ENCODE measurements around the gene MPZ. TPM values are rescaled to one million over a fixed set of nuclear protein-coding genes. Genes with fewer than 3 reads are reported as not detected.
A peak's percentile ranks its signal among the peaks of the same experiment; 100 is the strongest.
"Not testable (repeated sequence)": the region's sequence is repeated elsewhere in the genome, so short reads cannot be mapped to it uniquely, and the experiment has no call there.

MPZ gene
- total RNA-seq, 1 donor from 2014 or later, result 2.6 TPM

DNA sequence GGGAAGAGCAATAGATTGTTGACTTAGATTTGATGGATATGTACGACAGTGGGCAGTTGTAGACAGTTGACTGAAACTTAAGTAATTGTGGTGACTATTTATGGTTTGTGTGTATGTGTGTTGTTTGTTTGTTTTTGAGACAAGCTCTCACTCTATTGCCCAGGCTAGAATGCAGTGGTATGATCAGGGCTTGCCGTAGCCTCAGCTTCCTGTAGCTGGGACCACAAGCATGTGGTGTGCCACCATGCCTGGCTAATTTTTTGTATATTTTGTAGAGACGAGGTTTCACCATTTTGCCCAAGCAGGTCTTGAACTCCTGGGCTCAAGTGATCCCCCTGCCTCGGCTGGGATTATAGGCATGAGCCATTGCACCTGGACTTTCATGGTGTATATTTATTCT is 14.3 kb upstream of the MPZ start:
- H3K36me3 Mint-ChIP-seq (ENCODE audit: low read depth, unreplicated experiment), result peaks cover 4% of the 10 kb centered on the region
- no peak overlapping the region for H3K4me3 Mint-ChIP-seq (ENCODE audit: unreplicated experiment)
- no peaks in the 10 kb centered on the region for H3K9me3 Mint-ChIP-seq (ENCODE audit: unreplicated experiment)
- no peak overlapping the region for H3K27ac Mint-ChIP-seq (ENCODE audit: unreplicated experiment)
- DNase-seq (ENCODE audit: low spot score), result no peak
- TF ChIP-seq, protein P1, sequence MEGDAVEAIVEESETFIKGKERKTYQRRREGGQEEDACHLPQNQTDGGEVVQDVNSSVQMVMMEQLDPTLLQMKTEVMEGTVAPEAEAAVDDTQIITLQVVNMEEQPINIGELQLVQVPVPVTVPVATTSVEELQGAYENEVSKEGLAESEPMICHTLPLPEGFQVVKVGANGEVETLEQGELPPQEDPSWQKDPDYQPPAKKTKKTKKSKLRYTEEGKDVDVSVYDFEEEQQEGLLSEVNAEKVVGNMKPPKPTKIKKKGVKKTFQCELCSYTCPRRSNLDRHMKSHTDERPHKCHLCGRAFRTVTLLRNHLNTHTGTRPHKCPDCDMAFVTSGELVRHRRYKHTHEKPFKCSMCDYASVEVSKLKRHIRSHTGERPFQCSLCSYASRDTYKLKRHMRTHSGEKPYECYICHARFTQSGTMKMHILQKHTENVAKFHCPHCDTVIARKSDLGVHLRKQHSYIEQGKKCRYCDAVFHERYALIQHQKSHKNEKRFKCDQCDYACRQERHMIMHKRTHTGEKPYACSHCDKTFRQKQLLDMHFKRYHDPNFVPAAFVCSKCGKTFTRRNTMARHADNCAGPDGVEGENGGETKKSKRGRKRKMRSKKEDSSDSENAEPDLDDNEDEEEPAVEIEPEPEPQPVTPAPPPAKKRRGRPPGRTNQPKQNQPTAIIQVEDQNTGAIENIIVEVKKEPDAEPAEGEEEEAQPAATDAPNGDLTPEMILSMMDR (IDR thresholded peaks at IDR 0.05; ENCODE audit: unreplicated experiment), result no peak
- no peaks in the 10 kb centered on the region for H3K27me3 Mint-ChIP-seq (ENCODE audit: unreplicated experiment)
- no peaks in the 10 kb centered on the region for H3K4me1 Mint-ChIP-seq (ENCODE audit: unreplicated experiment)

DNA sequence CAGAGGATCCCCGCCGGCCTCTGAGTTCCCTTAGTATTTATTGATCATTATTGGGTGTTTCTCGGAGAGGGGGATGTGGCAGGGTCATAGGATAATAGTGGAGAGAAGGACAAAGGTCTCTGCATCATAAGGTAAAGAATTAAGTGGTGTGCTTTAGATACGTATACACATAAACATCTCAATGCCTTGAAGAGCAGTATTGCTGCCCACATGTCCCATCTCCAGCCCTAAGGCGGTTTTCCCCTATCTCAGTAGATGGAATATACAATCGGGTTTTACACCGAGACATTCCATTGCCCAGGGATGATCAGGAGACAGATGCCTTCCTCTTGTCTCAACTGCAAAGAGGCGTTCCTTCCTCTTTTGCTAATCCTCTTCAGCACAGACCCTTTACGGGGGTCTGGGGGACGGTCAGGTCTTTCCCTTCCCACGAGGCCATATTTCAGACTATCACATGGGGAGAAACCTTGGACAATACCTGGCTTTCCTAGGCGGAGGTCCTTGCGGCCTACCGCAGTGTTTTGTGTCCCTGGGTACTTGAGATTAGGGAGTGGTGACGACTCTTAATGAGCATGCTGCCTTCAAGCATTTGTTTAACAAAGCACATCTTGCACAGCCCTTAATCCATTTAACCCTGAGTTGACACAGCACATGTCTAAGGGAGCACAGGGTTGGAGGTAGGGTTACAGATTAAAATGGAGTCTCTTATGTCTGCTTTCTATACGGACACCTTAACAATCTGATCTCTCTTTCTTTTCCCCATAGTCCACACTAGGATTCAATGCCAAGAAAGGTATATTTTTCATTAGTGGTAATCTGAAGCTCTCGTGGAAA is 6.3 kb upstream of the MPZ start:
- not testable (repeated sequence) for DNase-seq (ENCODE audit: low spot score); H3K27ac Mint-ChIP-seq (ENCODE audit: unreplicated experiment); H3K9me3 Mint-ChIP-seq (ENCODE audit: unreplicated experiment); H3K4me3 Mint-ChIP-seq (ENCODE audit: unreplicated experiment); H3K27me3 Mint-ChIP-seq (ENCODE audit: unreplicated experiment); H3K36me3 Mint-ChIP-seq (ENCODE audit: low read depth, unreplicated experiment)
- peaks cover 14% of the 10 kb centered on the region for H3K4me1 Mint-ChIP-seq (ENCODE audit: unreplicated experiment)

DNA sequence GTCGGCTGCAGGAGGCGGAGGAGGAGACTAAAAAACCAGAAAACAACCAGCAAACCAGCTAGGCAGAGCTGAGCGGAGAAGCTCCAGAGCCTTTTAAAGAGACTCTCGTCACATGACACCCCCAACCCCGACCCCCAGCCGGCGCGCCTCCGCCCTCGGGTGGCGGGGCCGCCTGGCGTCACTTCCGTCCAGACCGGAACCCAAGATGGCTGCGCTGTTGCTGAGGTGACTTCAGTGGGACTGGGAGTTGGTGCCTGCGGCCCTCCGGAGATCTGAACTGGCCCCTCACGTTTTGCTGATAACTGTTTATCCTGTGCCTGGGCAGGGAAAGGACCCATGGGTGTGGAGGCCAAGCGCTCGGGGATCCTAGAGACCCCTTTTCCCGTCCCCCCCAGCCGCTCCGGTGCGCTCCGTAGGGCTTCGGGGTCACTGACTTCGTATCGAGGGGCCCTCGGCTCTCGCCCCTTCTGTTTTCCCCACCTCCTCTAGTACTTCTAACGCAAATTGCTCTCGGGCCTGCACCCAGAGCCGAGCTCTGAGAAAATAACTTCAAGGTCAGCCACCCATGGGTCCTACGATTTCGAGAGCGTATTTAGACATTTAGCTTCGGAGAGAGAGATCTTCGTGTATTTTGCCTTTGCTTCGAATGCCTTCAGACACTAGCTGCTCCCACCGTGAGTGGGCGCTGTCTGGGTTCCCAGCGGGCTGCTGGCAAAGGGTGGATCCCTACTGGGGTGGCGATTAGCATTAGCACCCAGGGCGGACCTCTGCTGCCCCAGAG is 4.6 kb upstream of the MPZ start, which contains the start of gene SDHC:
Gene SDHC (plus strand): TSS at position 181 of the 781 bp plus-strand sequence. CDS start 25 bp downstream, at position 206.
- Mint-ChIP-seq H3K4me1 (ENCODE audit: unreplicated experiment) (peaks cover 14% of the 10 kb centered on the region), H3K4me3 (ENCODE audit: unreplicated experiment) (peak within 1 kb of the TSS; percentile 99), H3K27me3 (ENCODE audit: unreplicated experiment) (no peaks in the 10 kb centered on the region), H3K27ac (ENCODE audit: unreplicated experiment) (peak within 1 kb of the TSS; percentile 98), H3K36me3 (ENCODE audit: low read depth, unreplicated experiment) (no peaks in the 10 kb centered on the region), H3K9me3 (ENCODE audit: unreplicated experiment) (no peaks in the 10 kb centered on the region)
- TF ChIP-seq, protein P1 (IDR thresholded peaks at IDR 0.05; ENCODE audit: unreplicated experiment), result peak; percentile 33
- peak; percentile 91 for DNase-seq (ENCODE audit: low spot score)

DNA sequence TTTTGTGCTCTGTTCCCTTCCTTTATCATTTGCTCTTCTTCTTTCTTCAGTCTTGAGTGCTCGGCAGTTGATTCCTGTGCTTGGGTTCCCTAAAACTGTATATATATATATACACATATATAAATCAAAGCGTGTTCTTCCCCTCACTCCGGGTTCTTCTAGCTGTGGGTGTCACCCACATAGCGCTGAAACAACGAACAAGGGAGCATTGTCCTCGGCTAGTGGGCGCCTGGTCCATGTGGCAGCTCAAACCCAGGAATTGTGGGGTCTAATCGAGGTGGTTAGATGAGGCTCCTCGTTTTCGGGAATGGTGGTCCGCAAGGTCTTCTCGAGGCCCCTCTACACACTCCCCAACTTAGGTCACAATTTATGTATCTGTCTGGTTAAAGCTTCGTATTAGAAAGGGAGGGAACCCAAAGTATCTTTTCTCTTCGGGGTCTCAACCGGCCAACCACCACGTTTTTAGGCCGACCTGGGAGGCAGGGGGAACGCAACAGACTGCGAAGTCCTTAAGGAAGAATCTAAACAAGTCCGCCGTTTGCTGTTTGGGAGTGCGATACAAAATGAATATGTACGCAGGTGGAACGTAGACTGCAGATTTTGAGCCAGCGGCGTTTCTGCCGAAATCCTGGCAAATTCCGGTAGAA is 3.9 kb upstream of the MPZ start:
- Mint-ChIP-seq H3K36me3 (ENCODE audit: low read depth, unreplicated experiment) (no peaks in the 10 kb centered on the region), H3K9me3 (ENCODE audit: unreplicated experiment) (no peaks in the 10 kb centered on the region), H3K27ac (ENCODE audit: unreplicated experiment) (peak overlapping the region; percentile 98), H3K4me1 (ENCODE audit: unreplicated experiment) (peaks cover 14% of the 10 kb centered on the region), H3K4me3 (ENCODE audit: unreplicated experiment) (peak overlapping the region; percentile 99), H3K27me3 (ENCODE audit: unreplicated experiment) (peaks cover 1% of the 10 kb centered on the region)
- no peak for DNase-seq (ENCODE audit: low spot score)
- TF ChIP-seq, protein P1 (IDR thresholded peaks at IDR 0.05; ENCODE audit: unreplicated experiment), result no peak

DNA sequence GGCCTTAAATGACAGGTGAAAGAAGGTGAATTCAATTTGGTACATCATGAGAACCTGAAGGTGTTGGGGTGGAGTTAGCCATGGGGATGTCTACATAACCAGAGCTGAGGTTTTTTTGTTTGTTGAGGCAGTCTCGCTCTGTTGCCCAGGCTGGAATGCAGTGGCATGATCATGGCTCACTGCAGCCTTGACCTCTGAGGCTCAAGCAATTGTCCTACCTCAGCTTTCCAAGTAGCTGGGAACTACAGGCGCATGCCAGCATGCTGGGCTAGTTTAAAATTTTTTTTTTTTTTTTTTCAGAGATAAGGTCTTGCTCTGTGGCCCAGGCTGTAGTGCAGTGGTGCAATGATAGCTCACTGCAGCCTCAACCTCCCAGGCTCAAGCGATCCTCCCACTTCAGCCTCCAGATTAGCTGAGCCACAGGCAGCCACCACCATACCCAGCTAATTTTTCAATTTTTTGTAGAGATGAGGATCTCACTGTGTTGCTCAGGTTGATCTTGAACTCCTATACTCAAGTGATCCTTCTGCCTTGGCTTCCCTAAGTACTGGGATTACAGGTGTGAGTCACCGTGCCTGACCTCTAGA is 1.9 kb upstream of the MPZ start:
- no peak overlapping the region for H3K27ac Mint-ChIP-seq (ENCODE audit: unreplicated experiment)
- no peak overlapping the region for H3K4me3 Mint-ChIP-seq (ENCODE audit: unreplicated experiment)
- DNase-seq (ENCODE audit: low spot score), result no peak
- no peaks in the 10 kb centered on the region for H3K9me3 Mint-ChIP-seq (ENCODE audit: unreplicated experiment)
- H3K27me3 Mint-ChIP-seq (ENCODE audit: unreplicated experiment), result peaks cover 3% of the 10 kb centered on the region
- H3K4me1 Mint-ChIP-seq (ENCODE audit: unreplicated experiment), result peaks cover 17% of the 10 kb centered on the region
- TF ChIP-seq, protein P1 (IDR thresholded peaks at IDR 0.05; ENCODE audit: unreplicated experiment), result no peak
- no peaks in the 10 kb centered on the region for H3K36me3 Mint-ChIP-seq (ENCODE audit: low read depth, unreplicated experiment)
